A549 (cell line): ENCODE results near the gene SAA2. TPM values are rescaled to one million over a fixed set of nuclear protein-coding genes. Genes with fewer than 3 reads are reported as not detected.

Source experiments
- ATAC-seq, 2 experiments: fragments of 200-7000 bp in 1 of 2; fragments of >200 bp in 1 of 2; cut with Nextera tagmentation in 1 of 2; cut with Tn5 transposase in 1 of 2; 3 replicates each; pipeline versions ENCODE4 v1.8.0 to v1.9.1; 2018 to 2020; ENCODE audit warnings: mild to moderate bottlenecking in 1 of 2, moderate library complexity in 1 of 2
- CTCF ChIA-PET: fragments of 300-600 bp; sonication (Branson Sonifier 250); formaldehyde crosslinking; extraction: SDS; loops from one replicate; lab custom pipeline; 2021; ENCODE audit warnings: antibody characterized with exemption, inconsistent platforms; lab: Yijun Ruan, JAX
- POLR2A ChIA-PET: fragments of 350-600 bp; formaldehyde crosslinking; extraction: SDS; loops from one replicate; lab custom pipeline; 2021; ENCODE audit warnings: antibody characterized with exemption, inconsistent platforms; lab: Yijun Ruan, JAX
- DNase-seq, 2 experiments: peaks; one replicate each; pipeline versions ENCODE4 v3.0.0 to v3.0.0-alpha.2; 2011 to 2016; ENCODE audit warnings: low read depth in 1 of 2, low spot score in 1 of 2
- FAIRE-seq: peaks from 2 replicates; lab custom pipeline; 2011; peaks lifted over from hg19 to GRCh38; lab: Jason Lieb, UNC
- H3K27ac ChIP-seq, 2 experiments: fragments of >200 bp; sonication (Bioruptor Twin); formaldehyde crosslinking; 3 replicates each; pipeline ENCODE4 v1.5.1; 2016 to 2017
- H3K4me1 ChIP-seq: fragments of >200 bp; sonication (Bioruptor Twin); formaldehyde crosslinking; 3 replicates; pipeline ENCODE4 v1.6.1; 2016
- H3K4me2 ChIP-seq: fragments of >200 bp; sonication (Bioruptor Twin); formaldehyde crosslinking; 3 replicates; pipeline ENCODE4 v1.6.1; 2016
- H3K4me3 ChIP-seq: fragments of >200 bp; sonication (Bioruptor Twin); formaldehyde crosslinking; 3 replicates; pipeline ENCODE4 v1.5.1; 2016
- H3K9me3 ChIP-seq: fragments of >200 bp; sonication (Bioruptor Twin); formaldehyde crosslinking; 3 replicates; pipeline ENCODE4 v1.6.1; 2016
- BCL3 ChIP-seq: fragments of >200 bp; sonication (Bioruptor Twin); formaldehyde crosslinking; IDR thresholded peaks from 3 replicates; pipeline ENCODE4 v1.6.1; 2016
- BHLHE40 ChIP-seq: IDR thresholded peaks from 2 replicates; pipeline ENCODE4 v1.6.1; 2012; ENCODE audit warnings: low read depth, low read length, inconsistent platforms
- CEBPB ChIP-seq, 2 experiments: fragments of >200 bp in 1 of 2; sonication (Bioruptor Twin) in 1 of 2; formaldehyde crosslinking in 1 of 2; IDR thresholded peaks; 2 replicates each; pipeline ENCODE4 v1.6.1; 2012 to 2016
- CHD4 ChIP-seq: fragments of 200-600 bp; sonication (generic); IDR thresholded peaks from 2 replicates; pipeline ENCODE4 v1.6.1; 2016; ENCODE audit warnings: antibody characterized with exemption, mild to moderate bottlenecking, borderline replicate concordance
- EHF ChIP-seq: fragments of 250-450 bp; sonication (Bioruptor Pico); IDR thresholded peaks from 2 replicates; pipeline ENCODE4 v1.5.0; 2020; ENCODE audit warnings: mild to moderate bottlenecking
- EHMT2 ChIP-seq: fragments of 200-600 bp; sonication (generic); IDR thresholded peaks from 2 replicates; pipeline ENCODE4 v1.6.1; 2016; ENCODE audit warnings: antibody characterized with exemption, low read depth, mild to moderate bottlenecking, moderate library complexity
- ELK1 ChIP-seq: fragments of 150-350 bp; IDR thresholded peaks from 2 replicates; pipeline ENCODE4 v1.6.1; 2014; ENCODE audit warnings: low read depth, mild to moderate bottlenecking, low read length
- FOXS1 ChIP-seq: fragments of 250-450 bp; sonication (Bioruptor Pico); IDR thresholded peaks from 2 replicates; pipeline ENCODE4 v1.5.0; 2020; ENCODE audit warnings: mild to moderate bottlenecking, moderate library complexity
- GATA3 ChIP-seq: IDR thresholded peaks from 2 replicates; pipeline ENCODE4 v1.6.1; 2012; ENCODE audit warnings: borderline replicate concordance
- HEYL ChIP-seq: fragments of 250-450 bp; sonication (Bioruptor Pico); IDR thresholded peaks from 2 replicates; pipeline ENCODE4 v1.8.0; 2021; ENCODE audit warnings: mild to moderate bottlenecking, moderate library complexity
- HMGXB4 ChIP-seq: fragments of 250-450 bp; sonication (Bioruptor Pico); IDR thresholded peaks from 2 replicates; pipeline ENCODE4 v1.5.0; 2021; ENCODE audit warnings: mild to moderate bottlenecking, moderate library complexity, borderline replicate concordance
- HOXB5 ChIP-seq: fragments of 250-450 bp; sonication (Bioruptor Pico); IDR thresholded peaks from 2 replicates; pipeline ENCODE4 v1.5.0; 2020; ENCODE audit warnings: mild to moderate bottlenecking, moderate library complexity
- KDM5A ChIP-seq: fragments of 200-600 bp; sonication (generic); IDR thresholded peaks from 2 replicates; pipeline ENCODE4 v1.6.1; 2016; ENCODE audit warnings: antibody characterized with exemption, mild to moderate bottlenecking
- MAZ ChIP-seq: fragments of 150-350 bp; IDR thresholded peaks from 2 replicates; pipeline ENCODE4 v1.6.1; 2014; ENCODE audit warnings: antibody characterized with exemption, low read depth, low read length, borderline replicate concordance
- MYC ChIP-seq: IDR thresholded peaks from 2 replicates; pipeline ENCODE4 v1.6.1; 2012; ENCODE audit warnings: mild to moderate bottlenecking, inconsistent platforms, low read length, improper control_type of control experiment, borderline replicate concordance
- RFX5 ChIP-seq: fragments of 450-650 bp; IDR thresholded peaks from 2 replicates; pipeline ENCODE4 v1.7.1; 2014; ENCODE audit warnings: antibody characterized with exemption, mild to moderate bottlenecking, moderate library complexity
- SMC3 ChIP-seq: fragments of >200 bp; sonication (Bioruptor Twin); formaldehyde crosslinking; IDR thresholded peaks from 3 replicates; pipeline ENCODE4 v1.6.1; 2018; ENCODE audit warnings: inconsistent platforms
- TFCP2L1 ChIP-seq: fragments of 250-450 bp; sonication (Bioruptor Pico); IDR thresholded peaks from 2 replicates; pipeline ENCODE4 v1.5.0; 2021; ENCODE audit warnings: mild to moderate bottlenecking
- ZC3H11A ChIP-seq: fragments of 450-650 bp; IDR thresholded peaks from 2 replicates; pipeline ENCODE4 v1.6.1; 2014; ENCODE audit warnings: antibody characterized with exemption, mild to moderate bottlenecking
- ZFP36 ChIP-seq: fragments of 450-650 bp; IDR thresholded peaks from 2 replicates; pipeline ENCODE4 v1.6.1; 2014; ENCODE audit warnings: borderline replicate concordance; ENCODE audit not compliant: partially characterized antibody
- WGBS: methylation state at CpG from one replicate; pipeline ENCODE4 v1.1.6; 2017; ENCODE audit errors: missing lambda C conversion rate; 5-methylcytosine and 5-hydroxymethylcytosine counted together
- polyA plus RNA-seq, 4 experiments: library from polyadenylated mRNA; depleted of rRNA in 3 of 4; stranded (reverse); fragments of >200 nt; fragmentation: RNase III in 1 of 4; extraction: RNeasy Plus Mini Kit Qiagen cat#74134 plus additional on column Dnase treatment in 1 of 4; gene quantifications; 2 replicates in 3 of 4; 3 replicates in 1 of 4; pipeline ENCODE4 v1.2.3, GENCODE V29; 2011 to 2017

SAA2 gene
- polyA plus RNA-seq, 2 of the 4 experiments (the other 2 are of a cell fraction): 0.09 TPM; not detected in 1

DNA sequence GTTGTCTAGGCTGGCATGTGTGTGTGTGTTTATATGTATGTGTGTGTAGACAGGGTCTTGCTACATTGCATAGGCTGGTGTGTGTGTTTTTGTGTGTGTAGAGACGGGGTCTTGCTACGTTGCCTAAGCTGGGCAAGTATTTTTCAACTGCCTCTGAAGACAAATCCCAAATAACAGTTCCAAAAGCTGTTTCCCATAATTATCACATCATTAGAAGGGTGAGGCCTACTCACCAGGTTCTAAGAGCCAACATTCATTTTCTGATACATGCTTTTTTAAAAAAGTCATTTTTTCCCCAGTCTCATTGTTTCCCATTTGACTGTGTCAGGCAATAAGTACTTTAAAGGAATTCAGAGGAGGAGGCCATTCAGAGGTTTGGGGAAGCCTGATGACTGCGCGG lies 40.4 kb upstream of the SAA2 start (continued):
- no peak for TF ChIP-seq MYC
- no peak for TF ChIP-seq HEYL (CRISPR knock-in tag)
- TF ChIP-seq SMC3: no peak
- no peak for TF ChIP-seq RFX5
- no peak for TF ChIP-seq HOXB5 (CRISPR knock-in tag)
- no peak for TF ChIP-seq ZC3H11A
- no peak for TF ChIP-seq CEBPB (IDR thresholded peaks at IDR 0.05)
- no peak for TF ChIP-seq HMGXB4 (CRISPR knock-in tag)
- no peak for TF ChIP-seq MAZ
- no peak for TF ChIP-seq BCL3
- TF ChIP-seq, all 56 proteins: peak for 0

GRCh38 chr11:18285841-18286240 lies 37.4 kb upstream of the SAA2 start:
- CTCF ChIA-PET: interaction anchor here (0.8 to 1.3 kb wide), 3 partner anchors 10 to 20 kb away, joined by 3 to 5 read pairs (median 3); no protein-coding TSS in a partner anchor
- Histone ChIP-seq H3K9me3 (no peaks in the 10 kb centered on the region), H3K4me1 (no peaks in the 10 kb centered on the region), H3K4me3 (no peak overlapping the region), H3K4me2 (no peak overlapping the region), H3K27ac (no peak overlapping the region)
- DNase-seq: no peak
- no peak for ATAC-seq
- WGBS: 84% methylated on average over 1 of the region's 1 CpG
- FAIRE-seq: no peak
- POLR2A ChIA-PET: no interaction called here
- TF ChIP-seq BHLHE40 (no peak), SMC3 (no peak), ELK1 (no peak), EHMT2 (no peak), GATA3 (no peak), TFCP2L1 (no peak), FOXS1 (no peak)

DNA sequence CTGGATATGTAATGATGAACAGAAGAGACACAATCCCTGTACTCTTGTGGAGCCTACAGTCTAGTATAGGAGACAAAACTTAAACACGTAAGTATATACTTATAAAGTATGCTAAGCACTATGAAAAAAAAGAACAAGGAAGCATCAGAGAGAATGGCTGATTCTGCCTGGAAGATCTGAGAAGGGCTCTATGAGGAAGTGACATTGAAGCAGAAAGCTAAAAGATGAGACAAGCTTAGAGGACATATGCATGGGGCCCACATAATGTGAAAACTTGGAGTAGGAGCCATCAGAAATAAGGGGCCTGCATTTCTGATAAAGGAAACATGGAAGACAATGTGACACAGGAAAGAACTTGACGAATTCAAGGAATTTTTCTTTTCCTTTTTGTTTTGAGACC lies 34.2 kb upstream of the SAA2 start:
- Histone ChIP-seq H3K4me3 (no peak overlapping the region), H3K27ac (no peak overlapping the region), H3K9me3 (no peaks in the 10 kb centered on the region), H3K4me2 (no peak overlapping the region), H3K4me1 (no peaks in the 10 kb centered on the region)
- FAIRE-seq: no peak
- CTCF ChIA-PET: interaction anchor here (0.7 kb wide), 1 partner anchor 394 kb away, joined by 4 read pairs; no protein-coding TSS in a partner anchor
- no peak for DNase-seq
- no peak for TF ChIP-seq BHLHE40
- TF ChIP-seq HOXB5 (CRISPR knock-in tag): no peak
- no peak for TF ChIP-seq KDM5A
- no peak for TF ChIP-seq CHD4
- TF ChIP-seq ZFP36: no peak
- TF ChIP-seq EHF (CRISPR knock-in tag): no peak
- no peak for ATAC-seq
- 93% methylated on average over 2 of the region's 2 CpGs for WGBS
- POLR2A ChIA-PET: no interaction called here
